NCI-H1930 (cell line): ENCODE measurements around the gene C5AR1.
A peak's percentile ranks its signal among the peaks of the same experiment; 100 is the strongest.
"Not testable (repeated sequence)": the region's sequence is repeated elsewhere in the genome, so short reads cannot be mapped to it uniquely, and the experiment has no call there.

Experiments used
- DNase-seq, 2 experiments: peaks; one replicate each; lab custom pipeline; 2025; lab: John Stamatoyannopoulos, UW

Gene C5AR1

DNA sequence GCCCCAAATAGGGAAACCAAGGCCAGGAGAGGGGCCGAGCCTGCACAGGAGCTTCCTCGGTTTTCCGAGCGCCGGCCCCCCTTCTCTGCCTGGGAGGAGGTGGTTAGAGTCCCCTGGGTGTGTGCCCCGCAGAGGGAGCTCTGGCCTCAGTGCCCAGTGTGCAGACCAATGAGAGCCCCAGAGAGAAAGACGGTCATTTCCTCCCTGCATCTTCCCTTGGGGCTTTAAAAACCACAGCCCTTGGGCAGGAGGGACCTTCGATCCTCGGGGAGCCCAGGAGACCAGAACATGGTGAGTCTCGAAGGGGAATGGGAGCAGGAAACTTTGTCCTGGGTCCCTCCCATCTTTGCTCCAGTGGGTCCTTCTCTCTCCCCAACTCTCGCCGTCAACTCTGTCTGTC, at the start of gene C5AR1:
Gene C5AR1 (plus strand): TSS at position 254 of the 400 bp plus-strand sequence. CDS start 35 bp downstream, at position 289.
- DNase-seq: no peak

DNA sequence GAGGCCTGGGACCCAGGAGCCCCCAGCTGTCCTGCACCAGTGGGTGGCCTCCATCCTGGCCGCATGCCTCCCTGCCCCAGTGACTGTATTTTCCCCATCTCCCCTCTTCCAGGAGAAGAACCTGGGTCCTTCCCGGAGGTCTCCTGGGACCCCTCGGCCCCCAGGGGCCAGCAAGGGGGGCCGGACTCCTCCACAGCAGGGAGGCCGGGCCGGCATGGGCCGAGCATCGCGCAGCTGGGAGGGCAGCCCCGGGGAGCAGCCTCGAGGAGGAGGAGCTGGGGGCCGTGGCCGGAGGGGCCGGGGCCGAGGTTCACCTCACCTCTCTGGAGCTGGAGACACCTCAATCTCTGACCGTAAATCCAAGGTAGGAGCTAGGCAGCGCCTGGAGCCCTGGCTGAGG, 49.2 kb upstream of the C5AR1 start:
- no peak for DNase-seq

DNA sequence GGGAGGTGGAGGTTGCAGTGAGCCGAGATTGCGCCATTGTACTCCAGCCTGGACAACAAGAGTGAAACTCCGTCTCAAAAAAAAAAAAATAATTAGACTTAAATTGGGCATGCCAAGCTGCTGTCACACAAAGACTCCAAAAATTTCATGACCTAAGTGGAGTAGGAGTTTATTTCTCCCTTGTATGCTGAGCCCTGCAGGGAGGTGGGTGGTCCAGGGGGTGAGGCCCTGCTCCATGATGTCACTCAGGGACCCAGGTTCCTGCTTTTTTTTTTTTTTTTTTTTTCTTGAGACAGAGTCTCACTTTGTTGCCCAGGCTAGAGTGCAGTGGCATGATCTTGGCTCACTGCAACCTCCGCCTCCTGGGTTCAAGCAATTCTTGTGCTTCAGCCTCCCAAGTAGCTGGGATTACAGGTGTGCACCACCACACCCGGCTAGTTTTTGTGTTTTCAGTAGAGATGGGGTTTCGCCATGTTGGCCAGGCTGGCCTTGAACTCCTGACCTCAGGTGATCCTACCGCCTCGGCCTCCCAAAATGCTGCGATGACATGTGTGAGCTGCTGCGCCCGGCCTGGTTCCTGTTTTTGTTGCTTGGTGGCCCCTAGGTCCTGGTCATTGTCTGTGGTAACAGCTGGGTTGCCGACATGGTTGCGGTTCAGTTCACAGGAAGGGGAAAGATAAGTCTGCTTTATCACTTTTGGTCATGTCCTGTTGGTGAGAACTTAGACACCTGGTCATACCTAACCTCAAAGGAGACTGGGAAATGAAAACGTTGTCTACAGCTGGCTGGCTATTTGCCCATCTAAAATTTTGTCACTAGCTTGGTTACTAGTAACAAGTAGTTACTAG, 47.5 kb upstream of the C5AR1 start:
- not testable (repeated sequence) for DNase-seq

DNA sequence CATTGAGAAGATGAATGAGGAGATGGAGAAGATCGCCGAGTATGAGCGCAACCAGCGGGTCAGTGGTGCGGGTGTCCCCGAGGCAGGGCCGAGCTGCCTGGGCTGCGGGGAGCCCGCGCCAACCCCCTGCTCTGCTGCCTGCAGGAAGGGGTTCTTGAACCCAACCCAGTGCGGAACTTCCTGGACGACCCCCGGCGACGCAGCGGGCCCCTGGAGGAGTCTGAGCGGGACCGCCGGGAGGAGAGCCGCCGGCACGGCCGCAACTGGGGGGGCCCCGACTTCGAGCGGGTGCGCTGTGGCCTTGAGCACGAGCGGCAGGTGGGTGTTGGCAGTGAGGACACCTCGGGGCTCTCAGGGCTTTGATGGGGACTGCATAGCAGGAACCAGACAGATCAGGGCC, 45.0 kb upstream of the C5AR1 start:
- DNase-seq: no peak

DNA sequence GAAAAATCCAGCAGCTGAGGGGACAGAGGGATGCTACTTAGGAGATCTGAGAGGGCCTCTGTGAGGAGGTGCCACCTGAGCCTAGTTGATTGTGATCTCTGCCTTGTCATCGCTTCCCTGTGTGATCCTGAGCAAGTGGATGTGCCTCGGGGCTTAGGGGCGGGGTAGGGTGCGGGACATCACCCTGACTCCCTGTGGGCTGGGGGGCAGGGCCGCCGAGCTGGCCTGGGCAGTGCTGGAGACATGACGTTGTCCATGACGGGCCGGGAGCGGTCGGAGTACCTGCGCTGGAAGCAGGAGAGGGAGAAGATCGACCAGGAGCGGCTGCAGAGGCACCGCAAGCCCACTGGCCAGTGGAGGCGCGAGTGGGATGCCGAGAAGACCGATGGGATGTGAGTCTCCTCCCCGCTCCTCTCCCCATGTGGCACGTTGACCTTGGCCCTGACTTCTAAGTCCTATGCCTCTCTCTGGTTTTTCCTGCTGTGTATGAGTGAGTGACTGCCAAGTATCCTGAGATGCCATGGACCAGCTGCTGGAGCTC, 43.2 kb upstream of the C5AR1 start:
- no peak for DNase-seq

DNA sequence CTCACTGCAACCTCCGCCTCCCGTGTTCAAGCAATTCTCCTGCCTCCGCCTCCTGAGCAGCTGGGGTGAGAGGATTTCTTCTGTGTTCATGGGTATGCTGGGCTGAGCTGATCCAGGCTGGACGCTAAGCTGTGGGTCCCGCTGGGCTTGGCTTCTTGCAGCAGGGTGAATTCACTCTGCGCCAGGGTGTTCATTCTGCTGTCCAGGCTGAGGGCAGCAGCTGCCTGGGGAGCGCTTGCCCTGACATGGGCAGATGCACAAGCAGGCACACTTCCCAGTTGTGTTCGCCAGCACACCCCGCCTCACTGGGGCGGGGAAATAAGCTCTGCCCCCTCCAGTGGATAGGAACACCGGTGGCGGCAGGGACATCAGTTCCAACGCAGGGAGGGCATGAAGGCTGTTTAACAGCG, 42.3 kb upstream of the C5AR1 start:
- DNase-seq: no peak

DNA sequence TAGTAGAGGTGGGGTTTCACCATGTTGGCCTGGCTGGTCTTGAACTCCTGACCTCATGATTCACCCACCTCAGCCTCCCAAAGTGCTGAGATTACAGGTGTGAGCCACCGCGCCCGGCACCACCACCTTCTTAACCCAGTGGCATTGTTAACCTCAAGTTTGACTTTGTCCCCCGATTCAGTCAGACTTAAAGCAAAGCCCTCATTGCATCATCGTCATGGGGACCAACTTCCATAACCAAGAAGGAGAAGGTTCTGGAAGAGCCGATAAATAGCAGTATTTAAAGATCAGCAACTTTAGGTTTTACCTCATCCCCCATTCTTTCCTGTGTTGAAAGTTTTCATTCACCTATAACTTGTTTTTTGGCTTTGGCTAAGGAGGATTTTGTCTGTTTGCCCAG, 41.6 kb upstream of the C5AR1 start:
- DNase-seq: no peak

DNA sequence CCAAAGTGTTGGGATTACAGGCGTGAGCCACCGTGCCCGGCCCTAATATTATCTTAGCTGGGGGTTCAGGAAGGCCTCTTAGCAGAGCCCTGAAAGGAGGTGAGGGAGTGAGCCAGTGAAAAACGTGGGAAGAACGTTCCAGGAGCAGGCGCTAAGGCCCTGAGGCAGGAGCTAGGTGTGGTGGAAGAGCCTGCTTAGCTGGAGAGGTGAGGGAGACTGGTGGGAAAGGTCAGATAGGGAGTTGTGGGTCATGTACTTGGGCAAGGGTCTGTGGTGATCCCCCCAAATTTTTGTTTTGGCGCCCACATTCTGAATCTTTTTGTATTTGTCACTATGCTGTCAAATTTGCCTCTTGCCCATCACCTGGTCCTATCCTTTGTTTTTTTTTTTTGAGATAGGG, 40.1 kb upstream of the C5AR1 start:
- DNase-seq: no peak

DNA sequence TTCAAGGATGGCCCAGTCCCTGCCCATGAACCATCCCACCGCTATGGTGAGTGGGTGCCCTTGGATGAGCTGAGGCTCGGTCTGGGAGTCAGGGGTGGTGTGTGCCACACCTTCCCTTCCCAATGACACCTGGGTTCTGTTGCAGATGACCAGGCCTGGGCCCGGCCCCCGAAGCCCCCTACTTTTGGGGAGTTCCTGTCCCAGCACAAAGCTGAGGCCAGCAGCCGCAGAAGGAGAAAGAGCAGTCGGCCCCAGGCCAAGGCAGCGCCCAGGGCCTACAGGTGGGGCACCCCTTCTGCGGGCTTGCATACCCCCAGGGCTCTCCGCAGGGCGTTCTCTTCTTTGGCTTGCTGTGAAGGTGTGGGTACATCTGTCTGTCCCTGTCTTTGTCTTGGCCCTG, 39.3 kb upstream of the C5AR1 start:
- no peak for DNase-seq

DNA sequence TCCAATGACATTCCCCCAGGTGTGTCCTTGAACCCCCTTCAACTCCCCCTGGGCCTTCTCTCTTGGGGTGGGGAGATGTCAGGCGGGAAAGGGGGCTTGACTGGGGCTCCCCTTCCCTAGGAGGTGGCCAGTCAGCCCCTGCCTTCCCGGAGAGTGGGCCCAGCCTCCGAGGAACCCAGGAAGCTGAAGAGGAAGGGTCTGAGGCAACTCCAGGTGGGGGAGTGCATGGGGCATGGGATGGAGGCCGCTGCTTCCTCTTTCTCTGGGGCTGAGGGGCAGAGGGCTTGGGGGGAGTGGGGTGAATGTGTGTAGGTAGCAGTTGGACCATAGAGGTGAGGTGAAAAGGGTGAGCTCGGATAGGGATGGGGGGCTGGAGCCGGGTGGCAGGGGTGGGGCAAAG, 37.7 kb upstream of the C5AR1 start:
- no peak for DNase-seq

DNA sequence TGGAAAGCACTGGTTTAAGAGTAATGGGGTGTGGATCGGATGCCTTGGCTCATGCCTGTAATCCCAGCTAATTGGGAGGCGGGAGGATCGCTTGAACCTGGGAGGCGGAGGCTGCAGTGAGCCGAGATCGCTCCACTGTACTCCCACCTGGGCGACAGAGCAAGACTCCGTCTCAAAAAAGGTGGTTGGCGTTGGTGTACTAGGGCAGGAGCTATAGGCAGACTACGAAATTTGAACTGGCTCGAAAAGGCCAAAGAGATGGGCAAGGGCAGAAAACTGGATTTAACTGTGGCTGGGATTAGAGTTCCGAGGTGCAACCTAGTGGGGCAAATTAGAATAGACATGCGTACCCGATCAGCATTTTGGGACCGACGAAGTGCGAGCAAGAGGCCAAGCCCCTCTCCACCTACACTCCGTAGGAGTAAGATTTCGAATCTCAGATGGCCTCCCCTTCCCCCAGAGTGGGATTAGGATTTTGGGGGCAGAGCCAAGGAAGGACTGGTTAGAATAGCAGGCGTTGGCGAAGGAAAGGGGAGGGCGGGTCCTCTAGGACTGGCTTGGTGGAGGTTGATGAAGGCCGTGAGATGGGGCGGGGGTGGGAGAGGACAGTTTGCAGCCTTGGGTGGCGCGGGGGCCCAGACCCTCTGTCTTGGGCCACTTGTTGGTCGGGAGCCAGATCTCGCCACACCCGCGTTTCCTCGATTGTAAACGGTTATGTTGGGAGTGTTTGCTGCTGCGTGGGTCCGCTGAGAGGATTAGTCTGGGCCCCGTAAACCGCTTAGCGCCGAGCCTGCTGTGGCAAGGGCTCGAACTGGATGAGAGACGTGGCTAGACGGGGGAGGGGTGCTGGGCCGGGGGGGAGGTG, 37.0 kb upstream of the C5AR1 start:
- DNase-seq: no peak

DNA sequence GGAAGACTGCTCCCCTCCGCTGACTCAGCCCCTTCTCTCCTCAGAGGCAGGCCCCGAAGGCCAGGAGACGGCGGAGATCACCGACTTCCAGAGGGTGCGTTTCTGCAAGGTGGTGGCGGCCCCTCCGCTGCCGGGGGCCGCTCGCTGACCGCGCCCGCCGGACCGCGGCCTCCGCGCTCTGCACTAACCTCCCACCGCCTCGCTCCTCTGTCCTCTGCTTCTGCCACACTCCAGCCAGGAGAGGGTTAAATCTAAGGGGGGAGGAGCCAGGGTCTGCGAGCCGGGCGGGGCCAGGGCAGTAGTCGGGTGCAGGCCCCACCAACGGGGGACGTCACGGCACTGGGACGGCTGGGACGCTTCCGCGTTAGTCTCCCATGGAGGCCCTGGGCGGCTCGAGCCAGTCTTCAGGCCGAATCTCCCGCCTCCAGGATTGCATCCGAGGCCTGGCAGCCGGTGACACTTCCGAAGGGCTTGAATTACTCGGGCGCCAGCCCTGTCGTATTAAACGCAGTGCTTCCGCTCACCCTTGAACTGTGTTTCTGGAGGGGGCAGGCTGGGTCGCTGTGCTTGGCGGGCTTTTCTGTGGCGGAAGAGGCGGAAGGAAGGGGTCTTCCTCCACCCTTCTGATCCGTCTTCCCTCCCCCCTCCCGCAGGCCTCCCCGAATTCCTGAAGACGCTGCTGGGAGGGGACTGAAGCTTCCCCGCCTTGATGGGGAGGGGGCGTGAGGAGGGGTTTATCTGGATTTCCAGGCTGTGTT, 36.2 kb upstream of the C5AR1 start:
- peak; percentile 83 to 88 for DNase-seq

DNA sequence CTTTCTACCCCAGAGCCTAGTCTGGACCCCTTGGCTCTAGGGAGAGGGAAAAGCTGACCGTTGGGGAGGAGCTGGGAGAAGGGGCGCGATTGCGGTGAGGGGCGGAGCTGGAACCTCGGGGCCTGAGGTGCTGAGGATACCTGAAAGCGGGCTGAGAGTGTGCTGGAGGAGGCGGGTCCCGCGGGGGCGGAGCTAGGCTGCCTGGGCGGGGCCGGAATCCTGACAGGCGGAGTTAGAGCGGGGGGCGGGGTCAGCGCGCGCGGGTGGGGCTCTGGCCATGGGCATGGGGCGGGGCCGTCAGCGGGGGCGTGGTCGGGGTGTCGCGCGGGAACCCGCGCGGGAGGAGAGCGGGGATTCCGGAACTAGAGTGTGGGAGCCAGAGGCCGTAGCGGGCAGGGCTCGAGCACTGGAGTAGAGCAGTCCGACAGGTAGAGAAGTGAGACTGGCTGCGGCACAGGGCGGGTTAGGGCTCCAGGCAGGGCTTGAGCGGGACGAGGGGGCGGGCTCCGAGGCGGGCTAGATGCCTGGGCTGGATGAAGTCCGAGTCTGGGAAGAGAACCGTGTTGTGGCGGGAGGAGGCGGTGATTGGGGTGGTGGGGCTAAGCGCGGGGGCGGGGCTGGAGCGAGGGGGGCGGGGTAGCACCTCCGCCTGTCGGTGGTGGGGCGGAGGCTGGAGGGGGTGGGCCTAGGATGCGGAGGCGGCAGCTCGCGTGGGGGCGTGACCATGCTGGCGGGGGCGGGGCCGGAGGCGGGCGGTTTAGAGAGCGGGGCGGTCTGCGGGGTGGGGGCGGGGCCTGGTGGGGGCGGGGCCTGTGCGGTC, 35.4 kb upstream of the C5AR1 start, which contains the start of gene INAFM1:
Gene INAFM1 (plus strand): TSS at position 815 of the 820 bp plus-strand sequence. CDS start 35 bp downstream, outside the sequence.
- peak; percentile 92 to 93 for DNase-seq

DNA sequence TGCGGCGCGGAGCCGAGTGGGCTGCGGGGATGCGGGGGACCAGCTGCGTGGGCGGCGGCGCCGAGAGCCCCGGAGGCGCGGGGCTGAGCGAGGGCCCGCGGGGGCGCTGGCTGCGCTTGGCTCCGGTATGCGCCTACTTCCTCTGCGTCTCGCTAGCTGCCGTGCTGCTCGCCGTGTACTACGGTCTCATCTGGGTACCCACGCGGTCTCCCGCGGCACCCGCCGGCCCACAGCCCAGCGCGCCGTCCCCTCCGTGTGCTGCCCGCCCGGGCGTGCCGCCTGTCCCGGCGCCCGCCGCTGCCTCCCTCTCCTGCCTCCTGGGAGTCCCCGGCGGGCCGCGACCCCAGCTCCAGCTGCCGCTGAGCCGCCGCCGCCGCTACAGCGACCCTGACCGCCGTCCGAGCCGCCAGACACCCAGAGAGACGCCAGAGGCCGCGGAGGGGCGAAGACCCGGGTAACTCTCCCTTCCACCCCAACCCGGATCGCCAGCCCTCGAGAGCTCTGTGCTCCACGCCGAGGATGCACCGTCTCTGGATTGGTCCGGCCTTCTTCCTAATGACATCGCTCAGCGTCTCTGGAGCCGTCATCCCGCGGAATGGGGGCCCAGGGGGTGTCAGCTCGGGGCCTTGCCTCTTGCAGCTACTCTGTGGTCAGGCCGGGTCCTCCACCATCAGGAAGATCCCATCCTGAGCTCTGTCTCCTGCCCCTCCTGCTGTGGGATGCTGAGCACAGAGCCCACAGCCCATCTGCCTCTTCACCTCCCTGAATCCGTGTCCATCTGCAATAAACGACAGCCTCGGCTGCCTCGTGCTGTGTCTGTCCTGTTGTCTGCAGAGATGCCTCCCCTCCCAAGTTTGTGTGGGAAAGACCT, 34.5 kb upstream of the C5AR1 start:
- peak in 1 of 2 experiments; percentile 27 for DNase-seq

DNA sequence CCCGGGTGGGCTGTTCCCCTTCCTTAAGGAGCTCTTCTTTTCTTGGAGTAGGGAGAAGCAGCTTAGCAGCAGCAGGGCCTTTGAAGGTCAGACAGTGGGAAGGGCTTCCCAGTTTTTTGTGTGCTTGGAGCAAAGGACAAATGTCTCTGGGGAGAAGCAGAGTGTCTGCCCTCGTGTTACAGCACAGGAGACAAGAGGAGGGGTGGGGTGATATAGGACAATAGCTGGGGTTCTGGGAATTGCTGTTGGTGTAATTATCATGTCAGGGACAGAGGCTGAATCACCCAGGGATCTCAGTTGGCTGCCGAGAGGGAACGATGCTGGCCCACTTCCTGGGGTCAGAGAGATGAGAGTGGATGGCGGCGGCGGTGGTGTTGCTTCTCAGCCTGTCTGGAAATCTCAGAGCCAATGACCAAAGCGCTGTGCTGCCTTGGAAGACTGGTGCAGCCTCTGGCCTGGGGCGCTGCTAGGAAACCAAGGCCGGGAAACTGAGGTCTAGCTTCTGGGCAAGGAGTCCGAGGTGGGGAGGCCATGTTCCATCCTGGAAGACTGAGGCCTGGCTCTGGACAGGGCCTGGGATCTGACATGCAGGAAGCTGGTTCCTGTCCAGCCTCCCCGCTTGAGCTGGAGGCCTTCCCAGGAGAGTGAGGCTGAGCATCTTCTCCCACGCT, 33.7 kb upstream of the C5AR1 start:
- no peak for DNase-seq

DNA sequence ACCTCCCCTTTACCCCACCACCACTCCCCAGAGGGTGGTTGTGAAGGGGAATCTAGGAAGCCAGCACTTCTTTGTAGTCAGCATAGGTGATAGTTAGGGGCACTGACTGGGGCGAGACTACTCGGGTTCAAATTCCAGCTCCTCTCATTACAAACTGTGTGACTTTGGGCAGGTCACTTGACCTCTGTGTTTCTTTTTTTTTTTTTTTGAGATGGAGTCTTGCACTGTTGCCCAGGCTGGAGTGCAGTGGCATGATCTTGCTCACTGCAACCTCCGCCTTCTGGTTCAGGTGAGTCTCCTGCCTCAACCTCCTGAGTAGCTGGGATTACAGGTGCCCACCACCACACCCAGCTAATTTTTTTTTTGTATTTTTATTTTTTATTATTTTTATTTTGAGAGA, 33.1 kb upstream of the C5AR1 start:
- DNase-seq: not testable (repeated sequence)

DNA sequence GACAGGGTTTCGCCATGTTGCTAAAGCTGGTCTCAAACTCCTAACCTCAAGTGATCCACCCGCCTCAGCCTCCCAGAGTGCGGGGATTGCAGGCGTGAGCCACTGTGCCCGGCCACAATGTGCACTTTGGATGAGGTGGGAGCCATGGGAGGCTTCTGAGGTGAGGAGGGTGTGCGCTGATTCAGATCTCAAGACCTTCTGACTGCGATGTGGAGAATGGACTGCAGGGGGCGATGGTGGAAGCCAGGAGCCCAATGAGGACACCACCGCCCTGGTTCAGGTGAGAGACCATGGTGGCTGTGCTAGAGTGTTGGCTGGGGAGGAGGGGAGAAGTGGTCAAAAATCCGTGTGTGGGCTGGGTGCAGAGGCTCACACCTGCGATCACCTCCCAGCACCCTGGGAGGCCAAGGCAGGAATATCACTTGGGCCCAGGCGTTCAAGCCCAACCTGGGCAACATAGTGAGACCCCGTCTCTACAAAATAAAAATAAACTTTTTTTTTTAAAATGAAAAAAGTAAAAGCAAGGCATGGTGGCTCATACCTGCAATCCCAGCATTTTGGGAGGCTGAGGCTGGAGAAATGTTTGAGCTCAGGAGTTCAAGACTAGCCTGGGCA, 29.4 kb upstream of the C5AR1 start:
- DNase-seq: no peak

DNA sequence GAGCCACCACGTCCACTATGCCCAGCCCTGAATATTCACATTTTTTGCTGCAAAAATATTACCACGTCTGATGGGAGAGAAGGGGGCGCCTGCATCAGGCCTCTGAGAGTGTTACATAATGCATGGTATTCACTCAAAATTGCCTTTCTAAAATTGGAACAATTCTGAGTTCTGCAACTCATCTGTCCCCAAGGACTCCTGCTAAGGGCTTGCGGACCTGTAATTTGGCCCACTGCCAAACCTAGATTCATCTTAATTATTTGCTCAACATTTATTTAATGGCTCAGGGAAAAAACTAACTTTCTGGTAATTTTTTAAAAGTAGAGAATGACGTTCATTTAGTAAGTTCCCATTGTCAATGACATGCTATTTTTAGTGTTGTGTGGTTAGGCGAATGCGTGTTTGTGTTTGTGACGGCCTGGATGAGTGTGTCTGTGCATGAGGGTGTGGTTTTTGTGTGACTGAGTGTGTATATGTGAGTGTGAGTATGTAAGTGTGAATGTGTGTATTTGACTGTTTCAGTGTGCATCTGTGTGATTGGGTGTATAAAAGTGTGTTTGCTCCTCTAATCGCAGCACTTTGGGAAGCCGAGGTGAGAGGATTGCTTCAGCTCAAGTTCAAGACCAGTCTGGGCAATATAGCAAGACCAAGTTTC, 26.1 kb upstream of the C5AR1 start:
- DNase-seq: no peak
